Trophoblast cell (in vitro differentiated cells and primary cell): ENCODE results near the gene FMO1.

Source experiments
- DNase-seq, 2 donors: peaks; one replicate each; pipeline ENCODE4 v3.0.0-alpha.2; 2016
- H2AFZ ChIP-seq: 2 replicates; pipeline ENCODE4 v1.6.1; 2013; ENCODE audit warnings: low read length, moderate library complexity, mild to moderate bottlenecking; ENCODE audit not compliant: insufficient read depth, poor library complexity
- H2AK5ac ChIP-seq: 2 replicates; pipeline ENCODE4 v1.6.1; 2013; ENCODE audit warnings: mild to moderate bottlenecking, low read length
- H2BK120ac ChIP-seq: 2 replicates; pipeline ENCODE4 v1.6.1; 2013; ENCODE audit warnings: low read length, mild to moderate bottlenecking, moderate library complexity; ENCODE audit not compliant: insufficient read depth, poor library complexity
- H2BK12ac ChIP-seq: 2 replicates; pipeline ENCODE4 v1.6.1; 2013; ENCODE audit warnings: mild to moderate bottlenecking, low read length, moderate library complexity
- H2BK5ac ChIP-seq: 2 replicates; pipeline ENCODE4 v1.6.1; 2013; ENCODE audit warnings: low read length, low read depth, moderate library complexity, mild to moderate bottlenecking; ENCODE audit not compliant: poor library complexity
- H3K14ac ChIP-seq: 2 replicates; pipeline ENCODE4 v1.6.1; 2013; ENCODE audit warnings: mild to moderate bottlenecking, low read length
- H3K18ac ChIP-seq: 2 replicates; pipeline ENCODE4 v1.6.1; 2013; ENCODE audit warnings: mild to moderate bottlenecking, low read length
- H3K23ac ChIP-seq: 2 replicates; pipeline ENCODE4 v1.6.1; 2013; ENCODE audit warnings: low read length
- H3K27ac ChIP-seq: 2 replicates; pipeline ENCODE4 v1.5.1; 2013; ENCODE audit warnings: low read depth, mild to moderate bottlenecking, inconsistent platforms, low read length, moderate library complexity
- H3K27me3 ChIP-seq: 2 replicates; pipeline ENCODE4 v1.6.1; 2013; ENCODE audit warnings: inconsistent platforms, mild to moderate bottlenecking, low read length, moderate library complexity; ENCODE audit not compliant: insufficient read depth
- H3K36me3 ChIP-seq, 2 experiments: 1 replicate in 1 of 2; 2 replicates in 1 of 2; pipeline ENCODE4 v1.6.1; 2013; ENCODE audit warnings: low read length in 2 of 2, mild to moderate bottlenecking in 2 of 2, moderate library complexity in 1 of 2; ENCODE audit not compliant: insufficient read depth in 2 of 2, control insufficient read depth in 1 of 2
- H3K4ac ChIP-seq: 2 replicates; pipeline ENCODE4 v1.6.1; 2013; ENCODE audit warnings: low read depth, mild to moderate bottlenecking, low read length, moderate library complexity
- H3K4me1 ChIP-seq, 2 experiments: 1 replicate in 1 of 2; 2 replicates in 1 of 2; pipeline ENCODE4 v1.6.1; 2013; ENCODE audit warnings: low read length in 2 of 2, mild to moderate bottlenecking in 2 of 2, moderate library complexity in 1 of 2; ENCODE audit not compliant: insufficient read depth in 2 of 2, control insufficient read depth in 1 of 2
- H3K4me2 ChIP-seq: 2 replicates; pipeline ENCODE4 v1.6.1; 2013; ENCODE audit warnings: inconsistent platforms, mild to moderate bottlenecking, low read length, moderate library complexity
- H3K4me3 ChIP-seq: 2 replicates; pipeline ENCODE4 v1.5.1; 2013; ENCODE audit warnings: mild to moderate bottlenecking, low read depth, low read length, inconsistent platforms
- H3K79me1 ChIP-seq: one replicate; pipeline ENCODE4 v1.6.1; 2013; ENCODE audit warnings: low read length
- H3K79me2 ChIP-seq: 2 replicates; pipeline ENCODE4 v1.6.1; 2013; ENCODE audit warnings: low read length, mild to moderate bottlenecking; ENCODE audit not compliant: control insufficient read depth, insufficient read depth, poor library complexity
- H3K9ac ChIP-seq: 2 replicates; pipeline ENCODE4 v1.6.1; 2013; ENCODE audit warnings: mild to moderate bottlenecking, low read length
- H3K9me3 ChIP-seq: 2 replicates; pipeline ENCODE4 v1.6.1; 2013; ENCODE audit warnings: low read depth, mild to moderate bottlenecking, control low read depth, inconsistent platforms, low read length; ENCODE audit not compliant: insufficient read depth
- H4K12ac ChIP-seq: 2 replicates; pipeline ENCODE4 v1.6.1; 2013; ENCODE audit warnings: low read depth, mild to moderate bottlenecking, low read length, moderate library complexity
- H4K8ac ChIP-seq: 2 replicates; pipeline ENCODE4 v1.6.1; 2013; ENCODE audit warnings: low read depth, mild to moderate bottlenecking, low read length, moderate library complexity
- H4K91ac ChIP-seq: one replicate; pipeline ENCODE4 v1.6.1; 2013; ENCODE audit warnings: low read depth, mild to moderate bottlenecking, low read length, moderate library complexity
- WGBS: extraction: QIAGEN DNeasy Blood & Tissue Kit; methylation state at CpG from one replicate; pipeline ENCODE4 v1.1.7; 2013; ENCODE audit warnings: missing lambda C conversion rate; ENCODE audit not compliant: insufficient read length, insufficient coverage; ENCODE audit errors: extremely low coverage; 5-methylcytosine and 5-hydroxymethylcytosine counted together

The FMO1 gene

DNA sequence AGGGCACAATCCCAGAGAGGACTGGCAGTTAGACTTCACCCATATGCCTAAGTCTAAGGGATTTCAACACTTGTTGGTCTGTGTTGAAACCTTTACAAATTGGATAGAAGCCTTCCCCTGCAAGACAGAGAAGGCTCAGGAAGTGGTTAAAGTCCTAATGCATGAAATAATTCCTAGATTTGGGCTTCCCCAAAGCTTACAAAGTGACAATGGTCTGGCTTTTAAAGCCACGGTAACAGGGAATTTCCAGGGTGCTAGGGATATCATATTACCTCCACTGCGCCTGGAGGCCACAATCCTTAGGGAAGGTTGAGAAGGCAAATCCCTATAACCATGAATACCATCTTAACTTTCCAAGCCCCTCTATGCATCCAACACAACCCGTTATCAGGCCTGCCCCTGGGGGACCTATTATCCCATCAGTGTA, 62.4 kb downstream of the FMO1 start:
- Histone ChIP-seq H3K4ac (no peak overlapping the region), H3K79me1 (no peaks in the 10 kb centered on the region), H2AK5ac (no peak overlapping the region), H4K91ac (no peak overlapping the region), H3K27ac (no peak overlapping the region), H4K8ac (no peak overlapping the region), H3K4me2 (no peak overlapping the region), H3K27me3 (no peaks in the 10 kb centered on the region), H2AFZ (no peak overlapping the region), H2BK12ac (no peak overlapping the region), H2BK120ac (no peak overlapping the region), H3K14ac (no peak overlapping the region), H3K9ac (no peak overlapping the region), H3K18ac (no peak overlapping the region), H4K12ac (no peak overlapping the region), H3K9me3 (no peaks in the 10 kb centered on the region), H3K4me3 (no peak overlapping the region), H2BK5ac (no peak overlapping the region), H3K23ac (no peak overlapping the region), H3K4me1 (peaks cover 0 to 3% of the 10 kb centered on the region in 2 experiments), H3K36me3 (no peaks in the 10 kb centered on the region), H3K79me2 (no peaks in the 10 kb centered on the region)
- DNase-seq, result no peak
- no CpG with 5 or more reads among the region's 3 CpGs for WGBS

- no peak overlapping the region for H3K9ac ChIP-seq
- H3K79me2 ChIP-seq, result no peaks in the 10 kb centered on the region
- no peaks in the 10 kb centered on the region for H3K27me3 ChIP-seq
- H3K4ac ChIP-seq, result no peak overlapping the region
- no CpG with 5 or more reads among the region's 8 CpGs for WGBS
- no peaks in the 10 kb centered on the region for H3K9me3 ChIP-seq
- H2BK120ac ChIP-seq, result no peak overlapping the region
- no peak overlapping the region for H3K18ac ChIP-seq
- no peak overlapping the region for H2AK5ac ChIP-seq
- H3K23ac ChIP-seq, result no peak overlapping the region
- no peak for DNase-seq
- H3K36me3 ChIP-seq, result no peaks in the 10 kb centered on the region
- H4K12ac ChIP-seq, result no peak overlapping the region
- no peak overlapping the region for H2AFZ ChIP-seq
- H2BK12ac ChIP-seq, result no peak overlapping the region
- H2BK5ac ChIP-seq, result no peak overlapping the region
- peaks cover 0 to 3% of the 10 kb centered on the region in 2 experiments for H3K4me1 ChIP-seq
- H3K14ac ChIP-seq, result no peak overlapping the region
- H4K91ac ChIP-seq, result no peak overlapping the region
- no peaks in the 10 kb centered on the region for H3K79me1 ChIP-seq
- no peak overlapping the region for H3K4me2 ChIP-seq
- no peak overlapping the region for H3K27ac ChIP-seq
- H3K4me3 ChIP-seq, result no peak overlapping the region
- no peak overlapping the region for H4K8ac ChIP-seq
Measured at GRCh38 chr1:171311771-171312558, 63.7 kb downstream of the FMO1 start.

GRCh38 chr1:171313319-171313834, 65.1 kb downstream of the FMO1 start:
- Histone ChIP-seq H3K36me3 (no peaks in the 10 kb centered on the region), H3K23ac (no peak overlapping the region), H3K9ac (no peak overlapping the region), H3K4me3 (no peak overlapping the region), H4K91ac (no peak overlapping the region), H2AFZ (no peak overlapping the region), H3K14ac (no peak overlapping the region), H3K79me1 (no peaks in the 10 kb centered on the region), H3K27me3 (no peaks in the 10 kb centered on the region), H3K4me2 (no peak overlapping the region), H3K9me3 (no peaks in the 10 kb centered on the region), H3K79me2 (no peaks in the 10 kb centered on the region), H3K4ac (no peak overlapping the region), H2AK5ac (no peak overlapping the region), H4K8ac (no peak overlapping the region), H3K4me1 (peaks cover 0 to 3% of the 10 kb centered on the region in 2 experiments), H3K27ac (no peak overlapping the region), H2BK5ac (no peak overlapping the region), H2BK12ac (no peak overlapping the region), H3K18ac (no peak overlapping the region), H2BK120ac (no peak overlapping the region), H4K12ac (no peak overlapping the region)
- DNase-seq, result no peak
- WGBS, result no CpG with 5 or more reads among the region's 1 CpG

- no CpG with 5 or more reads among the region's 10 CpGs for whole genome bisulfite sequencing
- no peak within 1 kb of the TSS for H4K8ac ChIP-seq
- H3K23ac ChIP-seq, result no peak within 1 kb of the TSS
- H3K36me3 ChIP-seq, result no peaks in the 10 kb centered on the region
- H2AK5ac ChIP-seq, result peak within 1 kb of the TSS; percentile 46
- H3K9ac ChIP-seq, result no peak within 1 kb of the TSS
- no peak within 1 kb of the TSS for H3K4me2 ChIP-seq
- H2BK5ac ChIP-seq, result no peak within 1 kb of the TSS
- no peak within 1 kb of the TSS for H3K4ac ChIP-seq
- no peak within 1 kb of the TSS for H2BK120ac ChIP-seq
- no peaks in the 10 kb centered on the region for H3K79me2 ChIP-seq
- H4K91ac ChIP-seq, result no peak within 1 kb of the TSS
- H3K27me3 ChIP-seq, result no peaks in the 10 kb centered on the region
- no peak within 1 kb of the TSS for H3K14ac ChIP-seq
- peak; percentile 93 to 99 for DNase-seq
- no peak within 1 kb of the TSS for H2AFZ ChIP-seq
- H3K27ac ChIP-seq, result no peak within 1 kb of the TSS
- no peak within 1 kb of the TSS for H2BK12ac ChIP-seq
- peaks cover 0 to 3% of the 10 kb centered on the region in 2 experiments for H3K4me1 ChIP-seq
- H4K12ac ChIP-seq, result no peak within 1 kb of the TSS
- H3K79me1 ChIP-seq, result no peaks in the 10 kb centered on the region
- H3K18ac ChIP-seq, result no peak within 1 kb of the TSS
- H3K4me3 ChIP-seq, result no peak within 1 kb of the TSS
- H3K9me3 ChIP-seq, result peaks cover 2% of the 10 kb centered on the region
Measured at GRCh38 chr1:171313835-171314320, 65.6 kb downstream of the FMO1 start, which contains the start of gene FMO4. Gene FMO4, plus strand, starts transcription at chr1:171314183. Its CDS starts 5,643 bp downstream, at chr1:171319826.
